NCI-H2029 (cell line): ENCODE data around the gene ADPRS.

Experiments used
- DNase-seq: peaks from one replicate; lab custom pipeline; 2025; lab: John Stamatoyannopoulos, UW

ADPRS gene

DNA sequence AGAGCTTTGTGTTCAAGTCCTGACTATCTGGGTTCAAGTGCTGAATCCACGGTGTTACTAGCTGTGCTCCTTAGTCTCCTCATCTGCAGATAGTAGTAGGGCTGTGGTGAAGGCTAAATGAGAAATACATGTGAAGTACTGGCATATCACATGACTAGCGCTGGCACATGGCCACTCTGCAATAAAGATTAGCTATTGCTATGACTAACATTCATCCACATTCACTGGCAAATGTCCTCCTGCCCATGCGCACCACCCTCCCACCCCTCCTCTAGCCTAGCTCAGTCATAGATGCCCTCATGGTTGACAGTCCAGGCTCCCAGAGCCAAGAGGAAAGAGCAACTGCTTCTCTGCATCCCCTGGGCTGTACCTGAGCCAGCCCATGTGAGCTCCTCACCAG is 44.8 kb downstream of the ADPRS start:
- DNase-seq: peak; percentile 83

DNA sequence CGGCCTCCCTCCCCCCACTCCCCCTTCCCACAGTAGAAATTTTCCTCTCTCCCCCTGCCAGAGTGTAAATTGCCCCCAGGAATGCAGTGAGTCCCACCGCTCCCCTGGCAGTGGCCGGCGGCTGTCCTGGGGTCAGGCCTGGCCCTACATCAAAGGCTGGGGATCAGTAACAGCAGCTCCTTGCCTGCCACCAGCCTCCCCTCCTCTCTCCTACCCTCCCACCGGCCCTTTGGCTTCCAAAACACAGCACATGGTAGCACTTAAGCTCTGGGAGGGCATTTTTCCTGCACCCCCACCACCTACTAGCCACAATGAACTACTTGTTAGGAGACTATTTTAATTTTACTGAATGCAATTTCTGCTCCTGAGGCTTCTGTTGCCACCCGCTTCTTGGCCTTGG is 45.3 kb downstream of the ADPRS start:
- DNase-seq: no peak

DNA sequence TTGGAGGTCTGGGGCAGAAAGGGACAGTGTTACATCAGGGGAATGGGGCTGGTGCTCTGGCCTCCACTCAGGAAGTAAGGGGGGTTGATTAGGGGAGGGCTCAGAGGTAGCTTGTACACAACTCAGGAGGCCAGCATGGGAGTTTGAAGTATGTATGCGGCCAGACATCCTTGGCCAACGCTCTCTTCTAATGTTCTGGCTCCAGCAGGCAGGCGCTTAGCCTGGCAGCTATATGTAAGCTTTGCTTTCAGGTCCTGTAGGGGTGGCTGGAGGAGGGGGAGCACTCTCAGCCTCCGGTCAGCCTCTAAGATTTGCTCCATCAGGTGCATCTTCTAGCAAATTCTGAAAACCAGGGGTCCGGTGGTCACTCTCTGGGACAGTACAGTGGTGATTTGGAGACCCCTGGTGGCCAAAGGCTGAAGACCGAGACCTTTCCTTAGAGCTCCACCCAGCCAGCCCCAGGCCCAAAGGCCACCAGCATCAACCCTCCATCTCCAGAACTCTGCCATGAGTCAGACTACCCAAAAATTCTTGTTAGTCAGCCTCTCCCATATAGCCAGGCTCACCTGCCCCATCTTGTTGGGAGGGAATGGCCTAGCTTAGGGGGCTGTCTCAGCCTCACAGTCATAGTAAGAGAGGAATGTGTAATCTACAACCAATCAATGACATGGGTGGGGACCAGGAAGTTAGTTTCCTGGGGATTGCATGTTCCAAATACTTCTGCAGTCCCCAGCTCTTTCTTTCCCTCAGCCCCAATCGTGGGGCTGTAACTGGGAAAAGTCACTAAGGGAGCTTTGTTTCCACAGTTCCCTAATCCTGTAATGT is 46.0 kb downstream of the ADPRS start:
- no peak for DNase-seq

DNA sequence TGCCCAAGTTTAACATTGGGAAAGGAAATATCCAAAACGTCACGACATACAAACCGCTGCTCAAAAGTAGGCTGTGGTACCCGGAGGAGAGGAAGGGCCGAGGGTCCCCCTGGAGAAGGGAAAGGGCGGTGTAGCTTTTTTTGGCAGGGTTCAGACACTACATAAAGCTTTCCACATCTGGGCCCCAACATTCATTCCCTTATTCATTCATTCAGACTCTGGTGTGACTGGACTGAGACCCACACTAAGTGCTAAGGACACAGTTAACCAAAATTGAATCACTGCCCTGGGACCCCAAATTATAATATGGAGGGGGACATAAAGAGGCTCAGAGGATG is 46.6 kb downstream of the ADPRS start:
- DNase-seq: no peak

DNA sequence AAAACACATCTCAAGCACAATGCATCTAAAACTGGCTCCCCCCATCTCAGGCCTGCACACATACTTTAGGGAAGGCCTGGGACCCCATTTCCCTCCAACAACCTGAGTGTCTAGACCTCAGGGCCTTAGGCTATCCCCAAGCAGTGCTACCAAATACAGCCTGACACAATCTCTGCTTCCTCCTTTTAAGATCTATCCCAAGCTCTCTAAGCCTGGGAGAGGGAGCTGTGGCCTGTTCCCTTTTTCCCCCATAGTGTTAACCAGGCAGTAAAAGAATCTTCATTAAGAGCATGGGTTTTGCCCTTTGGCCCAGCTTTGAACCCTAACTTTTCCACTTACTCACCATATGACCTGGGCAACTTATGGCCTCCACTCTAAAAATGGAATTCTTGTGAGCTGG is 47.1 kb downstream of the ADPRS start:
- no peak for DNase-seq

DNA sequence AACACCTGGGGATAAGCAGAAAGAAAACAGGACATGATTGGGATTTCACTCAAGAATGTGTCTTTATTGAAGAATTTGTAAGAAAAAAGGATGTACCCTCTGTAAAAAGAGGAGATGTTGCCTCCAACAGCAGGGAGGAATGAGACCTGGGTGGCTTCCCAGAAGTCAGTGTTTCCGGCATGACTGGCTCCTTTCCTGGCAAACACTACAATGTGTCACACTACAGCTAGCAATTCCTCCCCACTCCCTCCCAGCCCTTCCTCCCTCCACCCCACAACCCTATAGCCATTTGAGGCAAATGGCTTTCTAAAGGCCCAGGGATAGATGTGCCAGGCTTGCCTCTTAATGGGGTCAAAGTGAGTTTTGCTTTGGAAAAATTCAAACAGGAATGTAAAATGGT is 47.8 kb downstream of the ADPRS start:
- DNase-seq: no peak

DNA sequence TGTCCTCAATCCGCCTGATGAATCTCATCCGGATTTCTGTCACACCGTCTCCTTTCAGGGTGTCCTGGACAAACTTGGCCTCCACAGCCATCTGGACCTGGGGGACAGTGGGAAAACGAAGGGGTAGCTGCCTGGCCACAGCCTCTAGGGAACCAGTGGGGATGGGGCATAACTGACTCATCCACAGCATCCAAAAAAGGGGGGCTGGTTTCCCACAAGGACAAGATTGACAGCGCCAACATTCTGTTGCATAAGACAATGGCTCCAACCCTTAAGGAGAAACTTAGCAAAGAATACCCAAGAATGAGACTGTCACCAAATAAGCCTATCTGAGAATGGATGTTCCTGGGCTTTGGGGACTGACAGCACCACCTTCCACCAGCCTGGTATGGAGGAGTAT is 48.5 kb downstream of the ADPRS start:
- no peak for DNase-seq

DNA sequence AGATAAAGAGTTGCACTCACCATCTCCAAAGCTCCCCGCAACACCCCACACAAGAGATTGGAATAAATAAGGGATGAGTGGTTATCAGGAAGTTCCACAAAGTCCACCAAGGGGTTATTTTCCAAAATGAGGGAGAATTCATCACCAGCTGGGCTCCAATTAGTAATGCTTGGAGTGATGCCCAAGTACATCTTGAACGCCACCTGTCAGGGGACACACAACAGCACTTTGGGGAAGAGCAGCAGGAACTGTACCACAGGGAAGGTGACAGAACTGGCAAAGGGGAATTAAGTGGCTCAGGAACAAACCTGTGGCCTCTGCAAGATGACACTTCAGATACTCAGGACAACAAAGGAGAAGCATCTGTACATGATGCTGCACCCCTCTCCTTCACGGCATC is 49.1 kb downstream of the ADPRS start:
- peak; percentile 66 for DNase-seq

DNA sequence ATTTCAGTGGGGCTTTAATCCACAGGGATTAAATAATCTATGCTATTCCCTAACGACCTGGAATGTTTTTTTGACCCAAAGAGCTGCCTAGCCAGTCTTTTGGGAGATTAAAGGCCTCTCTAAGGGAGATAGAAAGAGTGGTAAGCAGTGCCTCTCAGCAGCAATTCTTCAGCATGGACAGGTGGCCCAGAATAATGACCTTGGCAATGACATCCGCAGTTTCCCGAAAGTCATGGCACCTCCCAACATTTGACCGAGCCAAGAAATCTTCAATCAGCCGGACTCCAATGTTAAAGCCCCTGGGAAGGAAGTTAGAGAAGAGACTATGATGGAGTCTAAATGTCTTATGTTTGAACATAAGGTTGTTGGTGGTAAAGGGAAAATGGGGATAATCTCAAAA is 50.8 kb downstream of the ADPRS start:
- no peak for DNase-seq

DNA sequence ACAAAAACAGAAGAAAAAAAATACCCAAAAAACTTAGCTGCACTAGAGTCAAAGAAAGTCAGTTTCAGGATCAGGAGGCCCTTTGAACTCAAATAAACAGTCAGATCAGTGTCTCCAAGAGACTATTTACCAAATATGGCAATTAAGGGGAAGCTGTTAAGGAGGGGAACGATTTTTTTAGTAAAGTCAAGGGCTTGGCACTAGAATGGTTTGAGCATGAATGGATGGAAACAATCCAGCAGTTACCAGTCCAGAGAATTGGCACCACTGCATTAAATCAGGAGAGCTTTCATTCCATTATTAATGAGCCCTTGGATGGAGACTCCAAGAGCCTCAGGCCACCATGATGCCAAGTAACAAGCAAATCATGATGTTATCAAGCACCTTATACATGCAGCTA is 53.4 kb downstream of the ADPRS start:
- DNase-seq: peak; percentile 74

DNA sequence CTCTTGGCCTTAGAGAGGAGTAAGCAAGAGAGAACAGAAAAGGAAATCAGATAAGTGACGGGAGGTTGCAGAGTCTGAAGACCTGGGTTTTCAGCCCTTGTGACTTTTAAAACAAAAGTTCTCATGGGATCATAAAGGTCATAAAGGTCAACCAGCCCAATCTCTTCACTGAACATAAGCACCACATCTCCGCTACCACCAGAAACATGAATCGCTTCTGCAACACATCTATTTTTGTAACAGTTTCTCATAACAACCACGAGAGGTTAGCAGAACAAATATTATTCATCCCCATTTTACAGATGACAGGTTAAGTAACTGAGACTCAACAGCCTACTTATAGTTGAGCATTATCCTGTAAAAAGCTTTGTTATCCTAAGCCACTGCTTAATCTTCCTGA is 54.7 kb downstream of the ADPRS start:
- DNase-seq: no peak
